HL-60 (cell line): ENCODE measurements around the gene UHRF1.

Experiments used
- DNase-seq, 2 experiments: peaks; one replicate each; pipeline ENCODE4 v3.0.0-alpha.2; 2010 to 2020; ENCODE audit warnings: low read depth in 1 of 2, low spot score in 1 of 2
- H3K27ac ChIP-seq: fragments of 250-450 bp; sonication (Bioruptor Pico); replicated peaks from 2 replicates; pipeline ENCODE4 v1.5.1; 2020; ENCODE audit warnings: mild to moderate bottlenecking, moderate library complexity
- H3K27me3 ChIP-seq: fragments of 250-450 bp; sonication (Bioruptor Pico); 2 replicates; pipeline ENCODE4 v1.5.1; 2021; ENCODE audit warnings: mild to moderate bottlenecking, moderate library complexity; ENCODE audit not compliant: insufficient read depth, poor library complexity, severe bottlenecking
- H3K4me3 ChIP-seq: replicated peaks from 2 replicates; pipeline ENCODE4 v1.5.1; 2011; ENCODE audit warnings: mild to moderate bottlenecking, control low read depth, low read length; ENCODE audit not compliant: insufficient read depth
- GABPA ChIP-seq: IDR thresholded peaks from 2 replicates; pipeline ENCODE4 v1.6.1; 2012; ENCODE audit warnings: low read depth
- POLR2AphosphoS5 ChIP-seq: IDR thresholded peaks from 2 replicates; pipeline ENCODE4 v1.6.1; 2012; ENCODE audit warnings: low read depth
- SPI1 ChIP-seq: IDR thresholded peaks from 2 replicates; pipeline ENCODE4 v1.6.1; 2012; ENCODE audit warnings: low read depth, mild to moderate bottlenecking, borderline replicate concordance
- TF ChIP-seq, protein P1 (sequence below): IDR thresholded peaks from one replicate; pipeline ENCODE4 v1.5.1; 2011; ENCODE audit warnings: low read length, control low read depth, inconsistent platforms; ENCODE audit not compliant: insufficient read depth
- TF ChIP-seq, protein P2 (sequence below): IDR thresholded peaks from 2 replicates; pipeline ENCODE4 v1.6.1; 2012; ENCODE audit warnings: low read depth; ENCODE audit not compliant: insufficient replicate concordance

Gene UHRF1

DNA sequence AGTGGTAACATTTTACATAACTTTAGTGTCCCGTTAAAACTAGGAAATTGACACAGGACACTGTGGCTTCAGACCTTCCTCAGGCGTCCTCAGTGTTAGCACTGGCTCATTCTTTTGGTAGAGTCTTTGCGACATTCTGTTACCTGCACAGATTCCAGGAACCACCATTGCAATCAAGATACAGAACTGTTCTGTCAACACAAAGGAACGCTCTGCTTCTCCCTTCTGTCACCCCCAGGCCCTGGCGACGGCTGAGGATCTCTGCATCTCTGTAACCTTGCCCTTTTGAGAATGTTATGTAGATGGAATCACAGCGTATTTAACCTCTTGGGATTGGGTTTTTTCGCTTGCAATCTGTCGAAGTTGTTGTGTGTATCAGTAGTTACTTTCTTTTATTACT lies 82.2 kb downstream of the UHRF1 start:
- H3K4me3 ChIP-seq, result no peak overlapping the region
- DNase-seq, result no peak
- no peaks in the 10 kb centered on the region for H3K27me3 ChIP-seq
- TF ChIP-seq POLR2AphosphoS5 (no peak), GABPA (no peak), SPI1 (no peak)
- TF ChIP-seq, protein P1, sequence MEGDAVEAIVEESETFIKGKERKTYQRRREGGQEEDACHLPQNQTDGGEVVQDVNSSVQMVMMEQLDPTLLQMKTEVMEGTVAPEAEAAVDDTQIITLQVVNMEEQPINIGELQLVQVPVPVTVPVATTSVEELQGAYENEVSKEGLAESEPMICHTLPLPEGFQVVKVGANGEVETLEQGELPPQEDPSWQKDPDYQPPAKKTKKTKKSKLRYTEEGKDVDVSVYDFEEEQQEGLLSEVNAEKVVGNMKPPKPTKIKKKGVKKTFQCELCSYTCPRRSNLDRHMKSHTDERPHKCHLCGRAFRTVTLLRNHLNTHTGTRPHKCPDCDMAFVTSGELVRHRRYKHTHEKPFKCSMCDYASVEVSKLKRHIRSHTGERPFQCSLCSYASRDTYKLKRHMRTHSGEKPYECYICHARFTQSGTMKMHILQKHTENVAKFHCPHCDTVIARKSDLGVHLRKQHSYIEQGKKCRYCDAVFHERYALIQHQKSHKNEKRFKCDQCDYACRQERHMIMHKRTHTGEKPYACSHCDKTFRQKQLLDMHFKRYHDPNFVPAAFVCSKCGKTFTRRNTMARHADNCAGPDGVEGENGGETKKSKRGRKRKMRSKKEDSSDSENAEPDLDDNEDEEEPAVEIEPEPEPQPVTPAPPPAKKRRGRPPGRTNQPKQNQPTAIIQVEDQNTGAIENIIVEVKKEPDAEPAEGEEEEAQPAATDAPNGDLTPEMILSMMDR, result no peak
- TF ChIP-seq, protein P2, sequence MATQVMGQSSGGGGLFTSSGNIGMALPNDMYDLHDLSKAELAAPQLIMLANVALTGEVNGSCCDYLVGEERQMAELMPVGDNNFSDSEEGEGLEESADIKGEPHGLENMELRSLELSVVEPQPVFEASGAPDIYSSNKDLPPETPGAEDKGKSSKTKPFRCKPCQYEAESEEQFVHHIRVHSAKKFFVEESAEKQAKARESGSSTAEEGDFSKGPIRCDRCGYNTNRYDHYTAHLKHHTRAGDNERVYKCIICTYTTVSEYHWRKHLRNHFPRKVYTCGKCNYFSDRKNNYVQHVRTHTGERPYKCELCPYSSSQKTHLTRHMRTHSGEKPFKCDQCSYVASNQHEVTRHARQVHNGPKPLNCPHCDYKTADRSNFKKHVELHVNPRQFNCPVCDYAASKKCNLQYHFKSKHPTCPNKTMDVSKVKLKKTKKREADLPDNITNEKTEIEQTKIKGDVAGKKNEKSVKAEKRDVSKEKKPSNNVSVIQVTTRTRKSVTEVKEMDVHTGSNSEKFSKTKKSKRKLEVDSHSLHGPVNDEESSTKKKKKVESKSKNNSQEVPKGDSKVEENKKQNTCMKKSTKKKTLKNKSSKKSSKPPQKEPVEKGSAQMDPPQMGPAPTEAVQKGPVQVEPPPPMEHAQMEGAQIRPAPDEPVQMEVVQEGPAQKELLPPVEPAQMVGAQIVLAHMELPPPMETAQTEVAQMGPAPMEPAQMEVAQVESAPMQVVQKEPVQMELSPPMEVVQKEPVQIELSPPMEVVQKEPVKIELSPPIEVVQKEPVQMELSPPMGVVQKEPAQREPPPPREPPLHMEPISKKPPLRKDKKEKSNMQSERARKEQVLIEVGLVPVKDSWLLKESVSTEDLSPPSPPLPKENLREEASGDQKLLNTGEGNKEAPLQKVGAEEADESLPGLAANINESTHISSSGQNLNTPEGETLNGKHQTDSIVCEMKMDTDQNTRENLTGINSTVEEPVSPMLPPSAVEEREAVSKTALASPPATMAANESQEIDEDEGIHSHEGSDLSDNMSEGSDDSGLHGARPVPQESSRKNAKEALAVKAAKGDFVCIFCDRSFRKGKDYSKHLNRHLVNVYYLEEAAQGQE, result no peak
- H3K27ac ChIP-seq, result no peak overlapping the region

DNA sequence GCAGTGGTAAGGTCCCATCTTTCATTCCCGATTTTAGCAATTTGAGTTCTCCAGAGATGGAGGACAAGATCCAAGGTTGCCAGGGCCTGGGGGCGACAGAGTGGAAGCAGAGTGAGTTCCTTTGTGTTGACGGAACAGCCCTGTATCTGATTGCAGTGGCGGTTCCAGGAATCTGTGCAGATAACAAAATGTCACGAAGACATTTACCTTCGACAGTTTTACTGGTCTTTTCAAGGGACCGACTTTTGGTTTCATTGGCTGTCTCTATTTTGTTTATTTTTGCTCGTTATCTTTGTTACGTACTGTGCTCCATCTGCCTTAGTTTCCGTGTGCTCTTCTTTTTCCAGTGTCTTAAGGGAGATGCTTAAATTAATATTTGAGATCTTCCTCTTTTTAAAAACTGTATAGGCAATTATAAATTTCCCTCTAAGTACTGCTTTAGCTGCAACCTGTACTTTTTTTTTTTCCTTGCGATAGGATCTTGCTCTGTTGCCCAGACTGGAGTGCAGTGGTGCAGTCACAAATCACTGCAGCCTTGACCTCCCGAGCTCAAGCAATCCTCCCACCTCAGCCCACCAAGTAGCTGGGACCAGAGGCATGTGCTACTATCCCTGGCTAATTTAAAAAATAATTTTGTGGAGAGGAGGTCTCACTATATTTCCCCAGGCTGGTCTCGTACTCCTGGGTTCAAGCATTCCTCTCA lies 82.8 kb downstream of the UHRF1 start:
- no peaks in the 10 kb centered on the region for H3K27me3 ChIP-seq
- no peak for DNase-seq
- H3K27ac ChIP-seq, result no peak overlapping the region
- H3K4me3 ChIP-seq, result no peak overlapping the region
- TF ChIP-seq POLR2AphosphoS5 (no peak), SPI1 (no peak)
- TF ChIP-seq, protein P1, result no peak

- DNase-seq, result no peak
- TF ChIP-seq, protein P2, result no peak
- TF ChIP-seq POLR2AphosphoS5 (no peak), GABPA (no peak)
- no peak overlapping the region for H3K27ac ChIP-seq
- H3K27me3 ChIP-seq, result no peaks in the 10 kb centered on the region
- H3K4me3 ChIP-seq, result no peak overlapping the region
Measured at GRCh38 chr19:4993683-4994082, 84.4 kb downstream of the UHRF1 start.

DNA sequence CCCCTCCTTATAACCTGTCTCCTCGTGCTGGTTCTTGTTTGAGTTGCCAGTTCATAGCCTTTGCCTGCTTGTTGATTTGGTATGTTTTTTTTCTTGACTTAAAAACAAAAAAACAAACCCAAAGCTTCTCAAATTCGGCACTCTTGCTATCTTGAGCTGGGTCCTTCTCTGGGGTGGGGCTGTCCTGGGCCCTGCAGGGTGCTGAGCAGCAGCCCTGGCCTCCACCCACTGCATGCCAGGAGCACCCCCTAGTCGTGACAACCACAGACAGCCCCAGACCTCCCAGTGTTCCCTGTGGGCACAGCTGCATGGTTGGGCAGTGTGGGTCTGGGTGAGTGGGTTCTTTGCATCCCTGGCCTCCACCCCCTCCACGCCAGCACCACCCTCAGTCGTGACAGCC lies 87.4 kb downstream of the UHRF1 start:
- TF ChIP-seq, protein P1, result no peak
- no peak for TF ChIP-seq SPI1
- TF ChIP-seq, protein P2, result no peak
- no peak for TF ChIP-seq GABPA
- H3K4me3 ChIP-seq, result no peak overlapping the region
- H3K27ac ChIP-seq, result no peak overlapping the region
- no peak for DNase-seq
- no peaks in the 10 kb centered on the region for H3K27me3 ChIP-seq
